ENCODE measurements around the gene CCP110. TPM values are rescaled to one million over a fixed set of nuclear protein-coding genes. Genes with fewer than 3 reads are reported as not detected.
"Not testable (repeated sequence)": the region's sequence is repeated elsewhere in the genome, so short reads cannot be mapped to it uniquely, and the experiment has no call there.

CCP110 gene
- total and polyA plus RNA-seq, 2 experiments from 2014 or later = 8.6 to 11.7 TPM

DNA sequence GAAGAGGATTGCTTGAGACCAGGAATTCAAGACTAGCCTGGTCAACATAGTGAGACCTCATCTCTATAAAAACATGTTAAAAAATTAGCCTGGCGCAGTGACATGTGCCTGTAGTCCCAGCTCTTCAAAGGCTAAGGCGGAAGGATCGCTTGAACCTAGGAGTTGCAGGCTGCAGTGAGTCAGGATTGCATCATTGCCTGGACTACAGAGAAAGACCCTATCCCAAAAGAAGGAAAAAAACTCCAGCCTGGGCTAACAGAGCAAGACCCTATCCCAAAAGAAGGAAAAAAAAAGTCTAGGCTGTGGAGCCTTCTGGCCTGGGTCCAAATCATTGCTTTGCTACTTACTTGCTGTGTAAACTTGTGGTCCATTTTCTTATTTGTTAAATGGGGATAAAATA is 4.9 kb downstream of the CCP110 start:
- Histone ChIP-seq H3K36me3 (peaks cover 18% of the 10 kb centered on the region), H3K4me1 (ENCODE audit: low read depth) (no peaks in the 10 kb centered on the region), H3K9me3 (ENCODE audit: low read depth) (no peaks in the 10 kb centered on the region), H3K27ac (no peak overlapping the region), H3K27me3 (no peaks in the 10 kb centered on the region), H3K4me3 (no peak overlapping the region)
- DNase-seq (ENCODE audit: low read depth in 1 of 2, low spot score in 1 of 2) = no peak
- TF ChIP-seq, protein P1, sequence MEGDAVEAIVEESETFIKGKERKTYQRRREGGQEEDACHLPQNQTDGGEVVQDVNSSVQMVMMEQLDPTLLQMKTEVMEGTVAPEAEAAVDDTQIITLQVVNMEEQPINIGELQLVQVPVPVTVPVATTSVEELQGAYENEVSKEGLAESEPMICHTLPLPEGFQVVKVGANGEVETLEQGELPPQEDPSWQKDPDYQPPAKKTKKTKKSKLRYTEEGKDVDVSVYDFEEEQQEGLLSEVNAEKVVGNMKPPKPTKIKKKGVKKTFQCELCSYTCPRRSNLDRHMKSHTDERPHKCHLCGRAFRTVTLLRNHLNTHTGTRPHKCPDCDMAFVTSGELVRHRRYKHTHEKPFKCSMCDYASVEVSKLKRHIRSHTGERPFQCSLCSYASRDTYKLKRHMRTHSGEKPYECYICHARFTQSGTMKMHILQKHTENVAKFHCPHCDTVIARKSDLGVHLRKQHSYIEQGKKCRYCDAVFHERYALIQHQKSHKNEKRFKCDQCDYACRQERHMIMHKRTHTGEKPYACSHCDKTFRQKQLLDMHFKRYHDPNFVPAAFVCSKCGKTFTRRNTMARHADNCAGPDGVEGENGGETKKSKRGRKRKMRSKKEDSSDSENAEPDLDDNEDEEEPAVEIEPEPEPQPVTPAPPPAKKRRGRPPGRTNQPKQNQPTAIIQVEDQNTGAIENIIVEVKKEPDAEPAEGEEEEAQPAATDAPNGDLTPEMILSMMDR (IDR thresholded peaks at IDR 0.05; ENCODE audit: low read depth, low read length) = no peak

DNA sequence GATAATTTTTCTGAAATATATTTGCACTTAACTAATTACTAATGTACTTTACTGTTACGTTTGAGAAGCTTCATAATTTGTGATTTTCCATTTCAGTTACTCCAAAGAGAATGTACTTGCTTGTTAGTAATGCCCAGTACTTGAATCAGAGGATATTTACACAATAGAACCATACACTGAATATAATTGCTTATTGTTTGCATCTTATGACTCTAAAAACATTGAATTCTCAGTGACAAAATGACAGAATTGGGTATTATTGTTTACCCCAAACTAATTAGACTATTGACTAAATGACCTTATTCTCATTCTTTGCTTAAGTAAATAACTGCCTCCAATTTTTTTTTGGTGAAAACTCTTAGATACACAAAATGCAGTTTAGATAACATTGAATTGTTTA is 8.9 kb downstream of the CCP110 start:
- Histone ChIP-seq H3K36me3 (peaks cover 20% of the 10 kb centered on the region), H3K9me3 (ENCODE audit: low read depth) (no peaks in the 10 kb centered on the region)
- TF ChIP-seq, protein P1 (IDR thresholded peaks at IDR 0.05; ENCODE audit: low read depth, low read length) = no peak

DNA sequence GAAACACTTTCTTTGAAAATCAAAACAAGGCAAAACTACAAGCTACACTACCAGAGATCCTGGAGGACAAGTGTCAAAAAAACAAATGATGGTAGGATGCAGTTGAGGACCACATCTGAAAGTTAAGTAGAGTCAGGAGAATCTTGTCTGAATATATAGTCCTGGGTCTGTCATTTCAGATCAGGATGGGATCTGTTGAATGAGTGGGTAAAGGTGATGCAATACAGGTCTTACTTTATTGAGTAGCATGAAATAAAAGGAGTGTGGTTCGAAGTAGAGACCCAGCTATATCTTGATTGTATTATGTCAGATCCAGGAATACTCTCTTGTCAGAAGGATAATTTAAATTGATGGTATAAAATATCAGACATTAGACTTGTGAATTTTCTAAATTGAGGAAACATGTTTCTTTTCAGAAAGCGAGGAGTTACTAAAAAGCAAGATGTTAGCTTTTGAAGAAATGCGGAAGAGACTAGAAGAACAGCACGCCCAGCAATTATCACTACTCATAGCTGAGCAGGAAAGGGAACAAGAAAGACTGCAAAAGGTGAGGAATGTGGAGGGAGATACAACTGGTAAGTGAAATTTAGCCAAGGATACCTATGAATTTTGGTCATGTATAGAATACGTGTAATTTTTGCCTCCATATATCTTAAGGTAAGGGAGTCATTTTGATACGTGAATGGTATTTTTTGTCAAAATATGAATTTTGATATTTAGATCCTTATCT is 16.7 kb downstream of the CCP110 start:
- no peaks in the 10 kb centered on the region for H3K4me1 ChIP-seq (ENCODE audit: low read depth)
- DNase-seq (ENCODE audit: low read depth in 1 of 2, low spot score in 1 of 2) = no peak
- H3K27me3 ChIP-seq = no peaks in the 10 kb centered on the region
- H3K9me3 ChIP-seq (ENCODE audit: low read depth) = no peaks in the 10 kb centered on the region
- TF ChIP-seq, protein P1 (IDR thresholded peaks at IDR 0.05; ENCODE audit: low read depth, low read length) = no peak
- no peak overlapping the region for H3K4me3 ChIP-seq
- no peak overlapping the region for H3K27ac ChIP-seq
- peaks cover 47% of the 10 kb centered on the region for H3K36me3 ChIP-seq

More for the DNA sequence above, 8.9 kb downstream of the CCP110 start:
- Histone ChIP-seq H3K4me1 (ENCODE audit: low read depth) (no peaks in the 10 kb centered on the region), H3K27me3 (no peaks in the 10 kb centered on the region), H3K27ac (no peak overlapping the region), H3K4me3 (no peak overlapping the region)
- no peak for DNase-seq (ENCODE audit: low read depth in 1 of 2, low spot score in 1 of 2)

DNA sequence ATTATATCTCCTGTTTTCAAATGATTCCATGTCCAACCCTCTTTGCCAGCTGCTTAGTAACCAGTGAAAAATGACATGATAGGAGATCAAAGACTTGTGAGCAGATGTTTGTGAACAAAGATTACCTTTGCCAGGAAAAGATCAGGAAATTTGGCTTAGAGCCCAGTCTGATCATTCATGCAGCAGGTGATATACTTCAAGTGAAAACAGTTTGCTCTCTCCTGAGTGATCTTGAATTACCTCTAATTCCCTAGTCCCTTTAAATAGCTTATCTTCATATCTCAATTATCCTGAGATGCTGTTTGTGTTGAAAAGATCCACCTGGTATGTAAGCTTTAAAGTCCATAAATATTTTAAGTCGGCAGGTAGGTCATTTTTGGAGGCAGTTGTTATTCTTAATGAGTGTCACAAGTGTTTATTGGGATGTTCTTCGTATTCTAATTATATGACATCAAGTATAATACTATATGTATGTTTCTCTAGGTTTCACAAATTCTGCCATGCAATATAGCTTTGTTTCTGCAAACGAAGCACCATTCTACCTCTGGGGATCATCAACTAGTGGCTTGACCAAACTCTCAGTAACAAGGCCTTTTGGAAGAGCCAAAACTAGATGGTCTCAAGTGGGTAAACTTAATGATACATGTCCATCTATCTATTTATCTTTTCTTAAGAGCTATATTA is 18.5 kb downstream of the CCP110 start:
- no peak for DNase-seq (ENCODE audit: low read depth in 1 of 2, low spot score in 1 of 2)
- Histone ChIP-seq H3K4me1 (ENCODE audit: low read depth) (no peaks in the 10 kb centered on the region), H3K36me3 (peaks cover 56% of the 10 kb centered on the region), H3K27ac (no peak overlapping the region), H3K27me3 (no peaks in the 10 kb centered on the region), H3K4me3 (no peak overlapping the region), H3K9me3 (ENCODE audit: low read depth) (no peaks in the 10 kb centered on the region)
- TF ChIP-seq, protein P1 (IDR thresholded peaks at IDR 0.05; ENCODE audit: low read depth, low read length) = no peak

DNA sequence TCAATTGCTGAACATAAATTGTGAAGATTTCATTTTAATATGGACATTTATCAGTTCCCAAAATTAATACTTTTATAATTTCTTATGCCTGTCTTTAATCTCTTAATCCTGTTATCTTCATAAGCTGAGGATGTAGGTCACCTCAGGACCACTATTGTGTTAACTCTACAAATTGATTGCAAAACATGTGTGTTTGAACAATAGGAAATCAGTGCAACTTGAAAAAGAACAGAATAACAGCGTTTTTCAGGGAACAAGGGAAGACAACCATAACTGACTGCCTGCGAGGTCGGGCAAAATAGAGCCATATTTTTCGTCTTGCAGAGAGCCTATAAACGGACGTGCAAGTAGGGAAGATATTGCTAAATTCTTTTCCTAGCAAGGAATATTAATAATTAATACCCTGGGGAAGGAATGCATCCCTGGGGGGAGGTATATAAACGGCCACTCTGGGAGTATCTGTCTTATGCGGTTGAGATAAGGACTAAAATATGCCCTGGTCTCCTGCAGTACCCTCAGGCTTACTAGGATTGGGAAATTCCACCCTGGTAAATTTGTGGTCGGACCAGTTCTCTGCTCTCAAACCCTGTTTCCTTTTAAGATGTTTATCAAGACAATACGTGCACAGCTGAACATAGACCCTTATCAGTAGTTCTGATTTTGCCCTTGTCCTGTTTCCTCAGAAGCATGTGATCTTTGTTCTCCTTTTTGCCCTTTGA is 19.7 kb downstream of the CCP110 start:
- not testable (repeated sequence) for H3K27ac ChIP-seq; H3K27me3 ChIP-seq; DNase-seq (ENCODE audit: low read depth in 1 of 2, low spot score in 1 of 2); H3K9me3 ChIP-seq (ENCODE audit: low read depth); H3K4me3 ChIP-seq; H3K4me1 ChIP-seq (ENCODE audit: low read depth)
- H3K36me3 ChIP-seq = peaks cover 53% of the 10 kb centered on the region

Data from cardiac muscle cell (in vitro differentiated cells and primary cell).